Body of pancreas (tissue), 4 donors: Measurements from ENCODE around the gene TMEM221. TPM values are rescaled to one million over a fixed set of nuclear protein-coding genes. Genes with fewer than 3 reads are reported as not detected.

Source experiments
- ATAC-seq: fragments of 150-250 bp; one replicate; pipeline ENCODE4 v1.9.1; 2016
- DNase-seq, 4 donors: peaks; one replicate each; pipeline ENCODE4 v3.0.0-alpha.2; 2019
- H3K27ac ChIP-seq, 4 donors: fragments of 200-600 bp; sonication (generic); 1 replicate in 3 of 4; 2 replicates in 1 of 4; pipeline versions ENCODE4 v1.5.1 to v1.6.1; 2016 to 2019; ENCODE audit warnings: mild to moderate bottlenecking in 1 of 4, mixed read lengths in 1 of 4, moderate library complexity in 1 of 4
- H3K27me3 ChIP-seq, 2 donors: fragments of 200-600 bp; sonication (generic); one replicate each; pipeline ENCODE4 v1.6.0; 2016; ENCODE audit warnings: mild to moderate bottlenecking in 1 of 2
- H3K36me3 ChIP-seq, 2 donors: fragments of 200-600 bp; sonication (generic); replicated peaks in 1 of 2; 2 replicates each; pipeline ENCODE4 v1.5.1; 2016; ENCODE audit warnings: low read depth in 2 of 2; ENCODE audit not compliant: insufficient read depth in 1 of 2
- H3K4me1 ChIP-seq: fragments of 200-600 bp; sonication (generic); one replicate; pipeline ENCODE4 v1.6.0; 2016
- H3K4me3 ChIP-seq, 2 donors: fragments of 200-600 bp; sonication (generic); 1 replicate in 1 of 2; 2 replicates in 1 of 2; pipeline ENCODE4 v1.5.1; 2016 to 2019
- H3K9me3 ChIP-seq, 3 donors: fragments of 200-600 bp; sonication (generic); 1 replicate in 2 of 3; 2 replicates in 1 of 3; pipeline ENCODE4 v1.5.1; 2016
- POLR2A ChIP-seq, 3 donors: fragments of 450-650 bp; IDR thresholded peaks; one replicate each; pipeline ENCODE4 v1.6.1; 2016; ENCODE audit warnings: antibody characterized with exemption in 3 of 3, mild to moderate bottlenecking in 2 of 3
- whole genome bisulfite sequencing, 2 donors: methylation state at CpG; one replicate each; pipeline ENCODE4 v1.1.5; 2017; 5-methylcytosine and 5-hydroxymethylcytosine counted together
- intact Hi-C: fragments of 100-400 bp; cut with DNase I; formaldehyde crosslinking; loops from one replicate; pipeline ENCODE4 v1.15.1; 2023
- total RNA-seq, 2 donors: library from RNA; depleted of rRNA; stranded (reverse); fragments of >200 nt; gene quantifications; one replicate each; pipeline ENCODE4 v1.1.0, GENCODE V29; 2016
- TF ChIP-seq, protein P1 (sequence below), 7 experiments: fragments of 450-650 bp in 4 of 7; fragments of 200-600 bp in 3 of 7; sonication (generic) in 3 of 7; IDR thresholded peaks; one replicate each; pipeline ENCODE4 v1.5.1; 2016 to 2019; ENCODE audit warnings: antibody characterized with exemption in 7 of 7

Gene TMEM221
- total RNA-seq, 2 donors from 2014 or later = 0.52 TPM; not detected in 1

DNA sequence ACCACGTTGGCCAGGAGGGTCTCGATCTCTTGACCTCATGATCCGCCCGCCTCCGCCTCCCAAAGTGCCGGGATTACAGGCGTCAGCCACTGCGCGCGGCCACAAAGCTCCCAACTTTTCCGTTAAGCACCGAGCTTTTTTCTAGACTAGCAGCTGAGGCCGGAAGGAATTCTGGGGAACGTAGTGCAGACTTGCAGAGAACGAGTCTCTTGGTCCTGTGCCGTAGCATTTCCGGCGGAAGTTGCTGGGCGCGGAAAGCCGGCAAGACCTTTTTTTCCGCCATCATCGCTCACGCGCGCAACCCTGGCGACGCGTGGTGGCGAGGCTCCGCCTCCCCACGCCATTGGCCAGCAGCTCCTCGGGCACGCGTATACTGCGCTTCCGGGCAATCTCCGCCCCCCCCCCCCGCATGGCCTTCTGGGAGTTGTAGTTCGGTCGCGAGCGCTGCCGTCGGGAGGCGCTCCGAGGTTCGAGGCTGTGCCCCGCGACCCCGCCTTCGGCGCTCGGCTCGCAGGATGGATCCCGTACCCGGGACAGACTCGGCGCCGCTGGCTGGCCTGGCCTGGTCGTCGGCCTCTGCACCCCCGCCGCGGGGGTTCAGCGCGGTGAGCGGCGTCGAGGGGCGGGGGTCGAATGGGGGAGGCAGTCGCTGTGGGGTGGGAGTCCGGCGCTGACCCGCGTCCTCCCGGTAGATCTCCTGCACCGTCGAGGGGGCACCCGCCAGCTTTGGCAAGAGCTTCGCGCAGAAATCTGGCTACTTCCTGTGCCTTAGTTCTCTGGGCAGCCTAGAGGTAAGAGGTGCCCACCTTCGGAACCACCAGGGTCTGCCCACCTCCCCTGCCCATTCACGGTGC, 28.6 kb downstream of the TMEM221 start, which contains the start of gene MVB12A:
Gene MVB12A (plus strand): TSS at position 427 of the 854 bp plus-strand sequence. CDS start 89 bp downstream, at position 516.
- intact Hi-C loops = no loop called here
- 1 to 4% methylated on average over 20 to 69 of the region's 85 CpGs for WGBS, 2 donors
- Histone ChIP-seq H3K36me3 (no peaks in the 10 kb centered on the region), H3K4me3 (peak within 1 kb of the TSS; percentile 64 to 96), H3K4me1 (peaks cover 14% of the 10 kb centered on the region), H3K9me3 (no peaks in the 10 kb centered on the region), H3K27ac (peak within 1 kb of the TSS; percentile 50 to 79 (median 65)), H3K27me3 (no peaks in the 10 kb centered on the region)
- peak; percentile 97 to 98 (median 98) for DNase-seq
- peak in 2 of 3 donors; percentile 39 to 40 for TF ChIP-seq POLR2A (IDR thresholded peaks at IDR 0.05)
- TF ChIP-seq, protein P1, sequence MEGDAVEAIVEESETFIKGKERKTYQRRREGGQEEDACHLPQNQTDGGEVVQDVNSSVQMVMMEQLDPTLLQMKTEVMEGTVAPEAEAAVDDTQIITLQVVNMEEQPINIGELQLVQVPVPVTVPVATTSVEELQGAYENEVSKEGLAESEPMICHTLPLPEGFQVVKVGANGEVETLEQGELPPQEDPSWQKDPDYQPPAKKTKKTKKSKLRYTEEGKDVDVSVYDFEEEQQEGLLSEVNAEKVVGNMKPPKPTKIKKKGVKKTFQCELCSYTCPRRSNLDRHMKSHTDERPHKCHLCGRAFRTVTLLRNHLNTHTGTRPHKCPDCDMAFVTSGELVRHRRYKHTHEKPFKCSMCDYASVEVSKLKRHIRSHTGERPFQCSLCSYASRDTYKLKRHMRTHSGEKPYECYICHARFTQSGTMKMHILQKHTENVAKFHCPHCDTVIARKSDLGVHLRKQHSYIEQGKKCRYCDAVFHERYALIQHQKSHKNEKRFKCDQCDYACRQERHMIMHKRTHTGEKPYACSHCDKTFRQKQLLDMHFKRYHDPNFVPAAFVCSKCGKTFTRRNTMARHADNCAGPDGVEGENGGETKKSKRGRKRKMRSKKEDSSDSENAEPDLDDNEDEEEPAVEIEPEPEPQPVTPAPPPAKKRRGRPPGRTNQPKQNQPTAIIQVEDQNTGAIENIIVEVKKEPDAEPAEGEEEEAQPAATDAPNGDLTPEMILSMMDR (IDR thresholded peaks at IDR 0.05) = no peak
- peak; percentile 99 for ATAC-seq

DNA sequence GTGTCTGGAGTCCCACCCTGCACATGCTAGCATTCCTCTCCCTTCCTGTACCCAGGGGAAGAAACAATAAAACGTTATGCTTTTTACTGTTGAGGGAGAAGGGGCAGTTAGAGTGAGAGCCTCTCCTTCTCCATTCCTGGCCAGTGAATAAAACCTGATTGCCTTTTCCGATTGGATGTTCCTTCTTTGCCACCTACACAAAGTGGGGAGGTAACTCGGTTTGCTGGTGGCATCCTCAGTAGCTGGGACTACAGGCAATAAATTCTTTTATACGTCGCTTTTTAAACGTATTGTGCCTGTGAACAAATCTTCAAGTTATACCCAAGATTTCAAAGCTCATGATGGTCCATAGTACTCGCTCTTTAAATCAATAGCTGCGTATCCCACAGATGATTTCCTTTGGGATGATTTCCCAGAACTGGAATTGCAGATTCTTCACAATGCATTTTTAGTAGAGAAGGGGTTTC, 29.3 kb downstream of the TMEM221 start:
- WGBS, 2 donors = 23 to 26% methylated on average over 8 of the region's 8 CpGs

DNA sequence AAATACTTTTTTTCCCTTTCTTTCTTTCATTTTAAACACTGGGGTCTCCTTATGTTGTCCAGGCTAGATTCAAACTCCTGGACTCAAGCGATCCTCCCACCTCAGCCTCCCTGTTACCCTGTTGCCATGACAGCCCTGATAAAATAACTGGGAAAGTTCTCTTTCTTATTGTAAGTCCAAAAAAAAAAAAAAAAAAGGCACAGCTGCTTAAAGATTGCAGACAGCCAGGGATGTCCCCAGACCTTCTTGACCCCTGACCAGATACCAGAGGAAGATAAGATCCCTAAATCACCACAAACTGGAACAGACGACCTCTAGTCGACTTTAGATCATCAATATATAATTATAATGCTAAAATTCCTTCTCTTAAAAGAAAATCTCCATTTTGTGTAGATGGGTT, 29.8 kb downstream of the TMEM221 start:
- H3K4me1 ChIP-seq = peaks cover 14% of the 10 kb centered on the region
- TF ChIP-seq, protein P1 (IDR thresholded peaks at IDR 0.05) = no peak
- no peak for TF ChIP-seq POLR2A (IDR thresholded peaks at IDR 0.05)
- no peak overlapping the region for H3K4me3 ChIP-seq
- 59 to 60% methylated on average over 3 of the region's 3 CpGs for WGBS, 2 donors
- intact Hi-C loops = no loop called here
- H3K36me3 ChIP-seq = no peaks in the 10 kb centered on the region
- no peak for ATAC-seq
- DNase-seq = no peak
- no peaks in the 10 kb centered on the region for H3K9me3 ChIP-seq
- H3K27ac ChIP-seq = peak overlapping the region in 1 of 4 donors; percentile 78
- H3K27me3 ChIP-seq = no peaks in the 10 kb centered on the region

More for the DNA sequence above, 29.3 kb downstream of the TMEM221 start:
- no peaks in the 10 kb centered on the region for H3K27me3 ChIP-seq
- intact Hi-C loops = no loop called here
- no peaks in the 10 kb centered on the region for H3K9me3 ChIP-seq
- no peaks in the 10 kb centered on the region for H3K36me3 ChIP-seq
- H3K4me3 ChIP-seq = peak overlapping the region; percentile 4 to 24
- ATAC-seq = no peak
- H3K4me1 ChIP-seq = peaks cover 14% of the 10 kb centered on the region
- no peak for DNase-seq
- H3K27ac ChIP-seq = peak overlapping the region; percentile 45 to 79 (median 64)
- TF ChIP-seq POLR2A (IDR thresholded peaks at IDR 0.05) = no peak

DNA sequence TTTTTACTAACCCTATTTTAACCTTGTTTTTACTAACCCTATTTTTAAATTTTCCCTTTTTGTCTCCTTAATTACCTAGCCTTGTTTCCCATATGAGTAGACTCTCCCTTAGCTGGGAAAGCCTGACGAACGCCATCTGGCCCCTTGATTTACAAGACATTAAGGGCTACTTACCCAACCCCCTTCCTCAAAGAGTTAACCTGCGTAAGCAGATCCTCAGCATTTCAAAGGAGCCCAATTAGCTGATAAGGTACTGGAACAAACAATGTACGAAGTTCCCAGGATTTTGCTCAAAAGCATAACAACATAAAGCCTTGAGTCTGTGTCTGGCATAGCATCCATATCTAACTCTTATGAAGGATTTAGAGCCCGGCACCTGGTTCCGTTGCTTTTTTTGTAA, 33.3 kb downstream of the TMEM221 start:
- H3K9me3 ChIP-seq = no peaks in the 10 kb centered on the region
- peaks cover 6% of the 10 kb centered on the region for H3K4me1 ChIP-seq
- H3K27ac ChIP-seq = no peak overlapping the region
- H3K27me3 ChIP-seq = no peaks in the 10 kb centered on the region
- no peak for ATAC-seq
- intact Hi-C loops = no loop called here
- WGBS, 2 donors = 33 to 45% methylated on average over 6 of the region's 6 CpGs
- TF ChIP-seq, protein P1 (IDR thresholded peaks at IDR 0.05) = no peak
- no peak for TF ChIP-seq POLR2A (IDR thresholded peaks at IDR 0.05)
- no peak for DNase-seq
- H3K4me3 ChIP-seq = no peak overlapping the region
- no peaks in the 10 kb centered on the region for H3K36me3 ChIP-seq

DNA sequence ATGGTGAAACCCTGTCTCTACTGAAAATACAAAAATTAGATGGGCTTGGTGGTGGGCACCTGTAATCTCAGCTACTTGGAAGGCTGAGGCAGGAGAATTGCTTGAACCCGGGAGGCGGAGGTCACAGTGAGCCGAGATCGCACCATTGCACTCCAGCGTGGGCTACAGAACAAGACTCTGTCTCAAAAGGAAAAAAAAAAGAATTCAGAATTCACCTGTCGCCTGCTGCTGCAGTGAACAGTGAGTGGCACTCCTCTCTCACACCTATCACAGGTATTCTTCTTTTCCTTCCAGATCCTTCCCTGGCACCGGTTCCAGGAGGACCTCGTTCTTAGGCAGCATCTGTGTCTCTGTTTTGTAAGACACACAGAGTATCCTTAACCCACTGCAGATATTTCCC, 34.4 kb downstream of the TMEM221 start:
- H3K4me3 ChIP-seq = no peak overlapping the region
- TF ChIP-seq POLR2A (IDR thresholded peaks at IDR 0.05) = no peak
- TF ChIP-seq, protein P1 (IDR thresholded peaks at IDR 0.05) = no peak
- H3K27ac ChIP-seq = no peak overlapping the region
- H3K27me3 ChIP-seq = no peaks in the 10 kb centered on the region
- H3K9me3 ChIP-seq = no peaks in the 10 kb centered on the region
- peaks cover under 1% of the 10 kb centered on the region for H3K4me1 ChIP-seq
- ATAC-seq (no peak), DNase-seq (no peak)
- 70 to 79% methylated on average over 8 of the region's 8 CpGs for WGBS, 2 donors
- intact Hi-C loops = no loop called here
- no peaks in the 10 kb centered on the region for H3K36me3 ChIP-seq
